Activated naive CD8-positive, alpha-beta T cell treated with anti-CD3 and anti-CD28 coated beads, Interleukin-2, amount 10 ng/mL, durations not matched to agents 7 days and 5 days (primary cell): ENCODE results near the gene PTPMT1. TPM values are rescaled to one million over a fixed set of nuclear protein-coding genes. Genes with fewer than 3 reads are reported as not detected.

Source experiments
- ATAC-seq: fragments of 150-1000 bp; cut with Tn5 transposase; one replicate; pipeline ENCODE4 v1.10.0; 2021; ENCODE audit warnings: low read depth, moderate library complexity
- POLR2A ChIA-PET: fragments of 350-600 bp; sonication (Branson Sonifier 250); formaldehyde crosslinking; loops from one replicate; lab custom pipeline; 2021; ENCODE audit warnings: antibody characterized with exemption; lab: Charles Lee
- DNase-seq: peaks from one replicate; pipeline ENCODE4 v3.0.0; 2021
- H3K27ac Mint-ChIP-seq: one replicate; pipeline ENCODE4 v1.8.0; 2022; ENCODE audit warnings: mild to moderate bottlenecking, mixed read lengths
- H3K27me3 Mint-ChIP-seq: one replicate; pipeline ENCODE4 v1.8.0; 2022; ENCODE audit warnings: mild to moderate bottlenecking, moderate library complexity, mixed read lengths
- H3K36me3 Mint-ChIP-seq: one replicate; pipeline ENCODE4 v1.8.0; 2021; ENCODE audit warnings: mild to moderate bottlenecking, mixed read lengths
- H3K4me1 Mint-ChIP-seq: one replicate; pipeline ENCODE4 v1.8.0; 2021; ENCODE audit warnings: mixed read lengths
- H3K4me3 Mint-ChIP-seq: one replicate; pipeline ENCODE4 v1.8.0; 2022; ENCODE audit warnings: mild to moderate bottlenecking, moderate library complexity, mixed read lengths
- H3K9me3 Mint-ChIP-seq: one replicate; pipeline ENCODE4 v1.8.0; 2021; ENCODE audit warnings: mixed read lengths
- total RNA-seq, 2 experiments: library from RNA; stranded (reverse); gene quantifications; one replicate each; pipeline ENCODE4 v1.2.3, GENCODE V29; 2021

Gene PTPMT1
- total RNA-seq, 2 experiments from 2014 or later = 37.9 to 39.3 TPM

DNA sequence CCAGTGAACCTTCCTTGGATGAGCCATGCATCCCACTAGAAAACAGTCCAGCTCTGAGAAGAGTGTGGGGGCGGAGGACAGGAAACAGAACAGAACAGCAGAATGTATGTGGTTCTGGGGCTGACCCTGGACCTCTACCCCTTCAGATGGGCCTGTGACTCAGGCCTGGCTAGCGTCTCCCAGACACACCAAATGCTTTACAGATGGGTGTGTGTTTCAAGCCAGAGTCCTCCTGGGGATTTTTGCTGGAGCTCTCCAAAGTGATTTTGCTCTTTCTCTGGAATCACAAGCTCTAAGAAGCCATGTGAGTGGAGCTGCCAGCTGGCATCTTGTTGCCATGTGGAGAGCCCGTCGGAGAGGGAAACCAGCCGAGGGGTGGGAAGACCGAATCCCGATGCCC lies 42.0 kb downstream of the PTPMT1 start:
- POLR2A ChIA-PET = interaction anchor here (1.0 kb wide), 1 partner anchor 42 kb away, joined by 3 read pairs; the partner anchor contains the start of gene PTPMT1
- ATAC-seq = no peak
- peaks cover 5% of the 10 kb centered on the region for H3K36me3 Mint-ChIP-seq
- no peaks in the 10 kb centered on the region for H3K9me3 Mint-ChIP-seq
- H3K4me3 Mint-ChIP-seq = no peak overlapping the region
- DNase-seq = no peak
- no peaks in the 10 kb centered on the region for H3K27me3 Mint-ChIP-seq
- H3K27ac Mint-ChIP-seq = no peak overlapping the region
- peaks cover 9% of the 10 kb centered on the region for H3K4me1 Mint-ChIP-seq

- ATAC-seq (peak; percentile 37), DNase-seq (no peak)
- Mint-ChIP-seq H3K27ac (peak overlapping the region; percentile 34), H3K4me1 (peaks cover 9% of the 10 kb centered on the region), H3K27me3 (no peaks in the 10 kb centered on the region), H3K4me3 (no peak overlapping the region), H3K9me3 (no peaks in the 10 kb centered on the region), H3K36me3 (peaks cover 5% of the 10 kb centered on the region)
- POLR2A ChIA-PET = interaction anchor here (0.8 kb wide), 1 partner anchor 361 kb away, joined by 3 read pairs; no protein-coding TSS in a partner anchor
Observed at GRCh38 chr11:47609675-47610074, 44.3 kb downstream of the PTPMT1 start.

- POLR2A ChIA-PET = no interaction called here
- Mint-ChIP-seq H3K27me3 (no peaks in the 10 kb centered on the region), H3K9me3 (no peaks in the 10 kb centered on the region), H3K36me3 (peaks cover 5% of the 10 kb centered on the region), H3K27ac (no peak overlapping the region), H3K4me3 (no peak overlapping the region), H3K4me1 (peaks cover 16% of the 10 kb centered on the region)
- ATAC-seq = no peak
- DNase-seq = no peak
Observed at GRCh38 chr11:47611348-47611794, 46.0 kb downstream of the PTPMT1 start.

- no peak for ATAC-seq
- peak overlapping the region; percentile 54 for H3K27ac Mint-ChIP-seq
- POLR2A ChIA-PET = interaction anchor here (0.6 kb wide), 1 partner anchor 69 kb away, joined by 3 read pairs; no protein-coding TSS in a partner anchor
Observed at GRCh38 chr11:47615249-47615648, 49.9 kb downstream of the PTPMT1 start.

GRCh38 chr11:47616726-47617416 lies 51.5 kb downstream of the PTPMT1 start:
- H3K9me3 Mint-ChIP-seq = no peaks in the 10 kb centered on the region
- H3K27me3 Mint-ChIP-seq = no peaks in the 10 kb centered on the region
- H3K27ac Mint-ChIP-seq = no peak overlapping the region
- H3K4me3 Mint-ChIP-seq = no peak overlapping the region
- peaks cover 17% of the 10 kb centered on the region for H3K4me1 Mint-ChIP-seq
- H3K36me3 Mint-ChIP-seq = peaks cover 10% of the 10 kb centered on the region
- DNase-seq (no peak), ATAC-seq (no peak)
- POLR2A ChIA-PET = no interaction called here

More at GRCh38 chr11:47615249-47615648, 49.9 kb downstream of the PTPMT1 start:
- Mint-ChIP-seq H3K9me3 (no peaks in the 10 kb centered on the region), H3K4me1 (peaks cover 21% of the 10 kb centered on the region), H3K27me3 (no peaks in the 10 kb centered on the region), H3K36me3 (peaks cover 6% of the 10 kb centered on the region), H3K4me3 (no peak overlapping the region)
- DNase-seq = no peak

DNA sequence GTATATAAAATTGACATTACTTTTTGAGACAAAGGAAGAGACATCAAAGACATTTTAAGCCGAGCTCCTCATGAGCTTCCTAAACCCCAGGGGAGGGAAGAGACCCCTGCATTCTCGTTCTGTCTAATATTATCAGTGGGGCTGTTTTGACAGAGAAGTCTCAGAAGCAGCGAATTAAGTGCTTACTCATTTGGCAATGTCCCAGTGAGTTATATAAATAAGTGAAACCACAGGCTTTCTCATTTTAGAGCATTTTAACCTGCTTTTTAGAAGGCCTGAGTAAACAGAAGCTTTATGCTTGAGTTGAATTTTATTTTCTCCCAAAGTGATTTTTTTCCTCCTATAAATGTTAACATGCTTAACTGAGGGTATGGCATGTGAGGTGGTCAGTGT lies 52.0 kb downstream of the PTPMT1 start:
- DNase-seq = no peak
- ATAC-seq = no peak
- Mint-ChIP-seq H3K4me1 (peaks cover 17% of the 10 kb centered on the region), H3K27me3 (no peaks in the 10 kb centered on the region), H3K4me3 (no peak overlapping the region), H3K27ac (no peak overlapping the region), H3K36me3 (peaks cover 10% of the 10 kb centered on the region), H3K9me3 (no peaks in the 10 kb centered on the region)
- POLR2A ChIA-PET = no interaction called here

DNA sequence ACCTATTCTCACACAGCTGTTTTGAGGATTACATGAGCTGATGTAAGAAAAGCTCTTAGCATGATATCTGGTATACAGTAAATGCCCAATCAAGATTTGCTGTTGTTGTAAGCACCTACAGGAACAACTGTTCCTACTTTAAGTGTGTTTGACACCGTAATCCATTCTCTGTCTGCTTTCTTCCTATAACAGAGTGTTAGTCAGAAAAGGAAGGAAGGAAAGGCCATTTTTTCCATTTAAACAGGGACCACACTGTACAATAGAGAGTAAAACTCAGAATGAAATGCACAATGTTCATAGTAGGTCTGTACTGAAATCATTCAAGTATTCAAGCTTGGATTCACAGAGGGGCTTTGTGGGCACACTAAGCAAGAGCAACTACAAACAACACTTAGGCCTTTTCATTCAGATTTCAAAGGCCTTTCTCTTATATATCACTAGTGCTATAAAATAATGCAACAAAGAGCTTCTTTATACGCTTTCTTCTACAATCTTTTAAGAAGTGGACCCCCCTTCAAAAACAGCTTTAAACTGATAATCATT lies 55.5 kb downstream of the PTPMT1 start:
- Mint-ChIP-seq H3K9me3 (no peaks in the 10 kb centered on the region), H3K36me3 (peaks cover 18% of the 10 kb centered on the region), H3K27ac (no peak overlapping the region), H3K27me3 (no peaks in the 10 kb centered on the region), H3K4me1 (peaks cover 15% of the 10 kb centered on the region), H3K4me3 (no peak overlapping the region)
- no peak for ATAC-seq
- DNase-seq = no peak
- POLR2A ChIA-PET = interaction anchor here (0.9 kb wide), 1 partner anchor 95 kb away, joined by 3 read pairs; the partner anchor contains the start of gene AGBL2

Other genes with a start within 250 kb of the PTPMT1 start
- under 1 TPM in 1 of 2 experiments, not detected in 1; 0.11 TPM for gene MYBPC3, start 212.9 kb upstream of the PTPMT1 start, total RNA-seq
- 1 to 10 TPM; 2.9 to 3.5 TPM for gene SPI1, start 187.1 kb upstream of the PTPMT1 start, total RNA-seq
- gene SLC39A13, start 157.0 kb upstream of the PTPMT1 start, total RNA-seq = 10 to 100 TPM; 33.1 to 38.2 TPM
- 100 to 1,000 TPM; 113 to 115 TPM for gene PSMC3, start 139.2 kb upstream of the PTPMT1 start, total RNA-seq
- under 1 TPM; 0.42 to 0.91 TPM for gene RAPSN, start 116.5 kb upstream of the PTPMT1 start, total RNA-seq
- 100 to 1,000 TPM; 102 to 113 TPM for gene CELF1, start 12.5 kb upstream of the PTPMT1 start, total RNA-seq
- gene KBTBD4, start 13.4 kb downstream of the PTPMT1 start, total RNA-seq = 10 to 100 TPM; 18.8 to 19.0 TPM
- 100 to 1,000 TPM; 105 to 108 TPM for gene NDUFS3, start 13.5 kb downstream of the PTPMT1 start, total RNA-seq
- not detected for gene FAM180B, start 21.1 kb downstream of the PTPMT1 start, total RNA-seq
- under 1 TPM; 0.43 to 0.47 TPM for gene C1QTNF4, start 28.8 kb downstream of the PTPMT1 start, total RNA-seq
- 10 to 100 TPM; 61.4 to 66.8 TPM for gene MTCH2, start 77.0 kb downstream of the PTPMT1 start, total RNA-seq
- 1 to 10 TPM; 7.7 to 8.3 TPM for gene AGBL2, start 149.8 kb downstream of the PTPMT1 start, total RNA-seq
- 100 to 1,000 TPM; 201 to 213 TPM for gene FNBP4, start 201.7 kb downstream of the PTPMT1 start, total RNA-seq